ENCODE measurements around the gene MYO1F. TPM values are rescaled to one million over a fixed set of nuclear protein-coding genes. Genes with fewer than 3 reads are reported as not detected.

Gene MYO1F
- total and polyA plus RNA-seq, 8 donors = 3.0 to 54.8 (median 18.8) TPM

- DNase-seq = no peak
- Histone ChIP-seq H3K27me3 (no peaks in the 10 kb centered on the region), H3K27ac (no peak overlapping the region), H3K36me3 (peaks cover 48 to 97% (median 92%) of the 10 kb centered on the region in 4 donors), H3K4me1 (peaks cover 11 to 91% (median 40%) of the 10 kb centered on the region in 4 donors), H3K4me3 (no peak overlapping the region), H3K9me3 (no peaks in the 10 kb centered on the region)
- WGBS, 5 donors = 89 to 95% (median 93%) methylated on average over 11 of the region's 11 CpGs
- TF ChIP-seq CTCF (IDR thresholded peaks at IDR 0.05) (no peak), EP300 (IDR thresholded peaks at IDR 0.05) (no peak)
- intact Hi-C loops (cut with DNase I; ENCODE audit: low total_unique reads) = no loop called here
Measured at GRCh38 chr19:8482696-8483095, 94.5 kb downstream of the MYO1F start.

GRCh38 chr19:8481616-8482015 lies 95.6 kb downstream of the MYO1F start:
- H3K27me3 ChIP-seq = no peaks in the 10 kb centered on the region
- peak overlapping the region in 1 of 5 donors; percentile 46 for H3K27ac ChIP-seq
- no peak for TF ChIP-seq POLR2A (IDR thresholded peaks at IDR 0.05)
- TF ChIP-seq POLR2AphosphoS5 (IDR thresholded peaks at IDR 0.05) = no peak
- no peak for TF ChIP-seq EP300 (IDR thresholded peaks at IDR 0.05)
- TF ChIP-seq CTCF (IDR thresholded peaks at IDR 0.05) = no peak
- peaks cover 45 to 97% (median 92%) of the 10 kb centered on the region in 4 donors for H3K36me3 ChIP-seq
- DNase-seq = no peak
- intact Hi-C loops (cut with DNase I; ENCODE audit: low total_unique reads) = no loop called here
- 60 to 78% (median 72%) methylated on average over 6 of the region's 6 CpGs for WGBS, 5 donors
- H3K4me3 ChIP-seq = no peak overlapping the region
- peaks cover 11 to 82% (median 42%) of the 10 kb centered on the region in 4 donors for H3K4me1 ChIP-seq
- no peaks in the 10 kb centered on the region for H3K9me3 ChIP-seq

GRCh38 chr19:8481201-8481600 lies 96.0 kb downstream of the MYO1F start:
- no peaks in the 10 kb centered on the region for H3K9me3 ChIP-seq
- intact Hi-C loops (cut with DNase I; ENCODE audit: low total_unique reads) = no loop called here
- no peak for TF ChIP-seq POLR2A (IDR thresholded peaks at IDR 0.05)
- H3K27me3 ChIP-seq = no peaks in the 10 kb centered on the region
- no peak overlapping the region for H3K4me3 ChIP-seq
- peaks cover 11 to 82% (median 43%) of the 10 kb centered on the region in 4 donors for H3K4me1 ChIP-seq
- H3K36me3 ChIP-seq = peaks cover 45 to 97% (median 92%) of the 10 kb centered on the region in 4 donors
- WGBS, 5 donors = 56 to 79% (median 70%) methylated on average over 11 of the region's 11 CpGs
- peak overlapping the region in 3 of 5 donors; percentile 7 to 46 (median 16) for H3K27ac ChIP-seq
- DNase-seq = no peak

GRCh38 chr19:8478598-8478997 lies 98.6 kb downstream of the MYO1F start:
- Histone ChIP-seq H3K9me3 (no peaks in the 10 kb centered on the region), H3K4me3 (no peak overlapping the region), H3K36me3 (peaks cover 49 to 97% (median 92%) of the 10 kb centered on the region in 4 donors), H3K27ac (no peak overlapping the region), H3K4me1 (peaks cover 11 to 66% (median 39%) of the 10 kb centered on the region in 4 donors), H3K27me3 (no peaks in the 10 kb centered on the region)
- TF ChIP-seq POLR2A (IDR thresholded peaks at IDR 0.05) (no peak), CTCF (IDR thresholded peaks at IDR 0.05) (no peak), EP300 (IDR thresholded peaks at IDR 0.05) (no peak), POLR2AphosphoS5 (IDR thresholded peaks at IDR 0.05) (no peak)
- intact Hi-C loops (cut with DNase I; ENCODE audit: low total_unique reads) = no loop called here
- no peak for DNase-seq
- WGBS, 5 donors = 62 to 76% (median 62%) methylated on average over 3 of the region's 3 CpGs

- TF ChIP-seq EP300 (IDR thresholded peaks at IDR 0.05) (no peak), POLR2AphosphoS5 (IDR thresholded peaks at IDR 0.05) (no peak), POLR2A (IDR thresholded peaks at IDR 0.05) (no peak), CTCF (IDR thresholded peaks at IDR 0.05) (no peak)
- intact Hi-C loops (cut with DNase I; ENCODE audit: low total_unique reads) = no loop called here
- Histone ChIP-seq H3K36me3 (peaks cover 52 to 97% (median 92%) of the 10 kb centered on the region in 4 donors), H3K9me3 (no peaks in the 10 kb centered on the region), H3K27me3 (no peaks in the 10 kb centered on the region), H3K4me1 (peaks cover 11 to 59% (median 37%) of the 10 kb centered on the region in 4 donors), H3K27ac (no peak overlapping the region), H3K4me3 (no peak overlapping the region)
- WGBS, 5 donors = 53 to 77% (median 70%) methylated on average over 4 of the region's 4 CpGs
- DNase-seq = no peak
Measured at GRCh38 chr19:8477889-8478288, 99.4 kb downstream of the MYO1F start.
